GM21619 (cell line): Measurements from ENCODE around the gene DPH6.

ENCODE experiments used
- ATAC-seq: cut with Tn5 transposase; IDR thresholded peaks from one replicate; pipeline ENCODE4 v1.9.1; 2021; ENCODE audit not compliant: unreplicated experiment

The DPH6 gene

GRCh38 chr15:35487417-35487816 is 58.5 kb downstream of the DPH6 start:
- no peak for ATAC-seq

- no peak for ATAC-seq
Observed at GRCh38 chr15:35486296-35486695, 59.7 kb downstream of the DPH6 start.

- no peak for ATAC-seq
Observed at GRCh38 chr15:35485411-35485810, 60.6 kb downstream of the DPH6 start.

GRCh38 chr15:35484231-35484945 is 61.6 kb downstream of the DPH6 start:
- no peak for ATAC-seq

- ATAC-seq: no peak
Observed at GRCh38 chr15:35481992-35482391, 64.0 kb downstream of the DPH6 start.

GRCh38 chr15:35481064-35481463 is 64.9 kb downstream of the DPH6 start:
- ATAC-seq: no peak

GRCh38 chr15:35479423-35479822 is 66.5 kb downstream of the DPH6 start:
- ATAC-seq: no peak

GRCh38 chr15:35477312-35478262 is 68.4 kb downstream of the DPH6 start:
- ATAC-seq: no peak

GRCh38 chr15:35471024-35471423 is 74.9 kb downstream of the DPH6 start:
- ATAC-seq: no peak

GRCh38 chr15:35470441-35470840 is 75.5 kb downstream of the DPH6 start:
- no peak for ATAC-seq

- no peak for ATAC-seq
Observed at GRCh38 chr15:35466476-35466875, 79.5 kb downstream of the DPH6 start.

- ATAC-seq: no peak
Observed at GRCh38 chr15:35465783-35466182, 80.2 kb downstream of the DPH6 start.

- ATAC-seq: no peak
Observed at GRCh38 chr15:35460616-35461015, 85.3 kb downstream of the DPH6 start.

- no peak for ATAC-seq
Observed at GRCh38 chr15:35458176-35458856, 87.6 kb downstream of the DPH6 start.

- ATAC-seq: no peak
Observed at GRCh38 chr15:35455201-35455600, 90.8 kb downstream of the DPH6 start.

- ATAC-seq: no peak
Observed at GRCh38 chr15:35450492-35450891, 95.5 kb downstream of the DPH6 start.

- ATAC-seq: no peak
Observed at GRCh38 chr15:35448294-35448693, 97.7 kb downstream of the DPH6 start.

- no peak for ATAC-seq
Observed at GRCh38 chr15:35445891-35446290, 100.1 kb downstream of the DPH6 start.

- ATAC-seq: no peak
Observed at GRCh38 chr15:35444557-35445204, 101.3 kb downstream of the DPH6 start.

- ATAC-seq: no peak
Observed at GRCh38 chr15:35443376-35443775, 102.6 kb downstream of the DPH6 start.

GRCh38 chr15:35442742-35443141 is 103.2 kb downstream of the DPH6 start:
- no peak for ATAC-seq
